Lower leg skin (tissue), 4 donors: Measurements from ENCODE around the gene TRMT112. TPM values are rescaled to one million over a fixed set of nuclear protein-coding genes. Genes with fewer than 3 reads are reported as not detected.
A peak's percentile ranks its signal among the peaks of the same experiment; 100 is the strongest.

ENCODE experiments used
- DNase-seq, 2 donors: peaks; one replicate each; pipeline ENCODE4 v3.0.0-alpha.2; 2019; ENCODE audit warnings: low spot score in 2 of 2
- H3K4me3 ChIP-seq: fragments of 200-600 bp; sonication (generic); 2 replicates; pipeline ENCODE4 v1.5.1; 2017; ENCODE audit warnings: mild to moderate bottlenecking, low read depth; ENCODE audit not compliant: poor library complexity, severe bottlenecking
- POLR2A ChIP-seq, 2 donors: fragments of 450-650 bp; IDR thresholded peaks; one replicate each; pipeline ENCODE4 v1.6.1; 2016 to 2017; ENCODE audit warnings: antibody characterized with exemption in 2 of 2, mild to moderate bottlenecking in 1 of 2, moderate library complexity in 1 of 2
- whole genome bisulfite sequencing, 2 donors: methylation state at CpG; one replicate each; pipeline ENCODE4 v1.1.5; 2018; 5-methylcytosine and 5-hydroxymethylcytosine counted together
- intact Hi-C: fragments of 100-400 bp; cut with DNase I; formaldehyde crosslinking; loops from one replicate; pipeline ENCODE4 v1.15.0; 2023; ENCODE audit warnings: low total_unique reads
- total RNA-seq, 4 donors: library from RNA; depleted of rRNA; stranded (reverse); fragments of >200 nt; gene quantifications; one replicate each; pipeline ENCODE4 v1.1.0, GENCODE V29; 2016
- TF ChIP-seq, protein P1 (sequence below), 3 donors: fragments of 450-650 bp; IDR thresholded peaks; one replicate each; pipeline ENCODE4 v1.5.1; 2016; ENCODE audit warnings: antibody characterized with exemption in 3 of 3, mild to moderate bottlenecking in 3 of 3, moderate library complexity in 2 of 3

TRMT112 gene
- total RNA-seq, 4 donors from 2014 or later = 199 to 356 (median 255) TPM

DNA sequence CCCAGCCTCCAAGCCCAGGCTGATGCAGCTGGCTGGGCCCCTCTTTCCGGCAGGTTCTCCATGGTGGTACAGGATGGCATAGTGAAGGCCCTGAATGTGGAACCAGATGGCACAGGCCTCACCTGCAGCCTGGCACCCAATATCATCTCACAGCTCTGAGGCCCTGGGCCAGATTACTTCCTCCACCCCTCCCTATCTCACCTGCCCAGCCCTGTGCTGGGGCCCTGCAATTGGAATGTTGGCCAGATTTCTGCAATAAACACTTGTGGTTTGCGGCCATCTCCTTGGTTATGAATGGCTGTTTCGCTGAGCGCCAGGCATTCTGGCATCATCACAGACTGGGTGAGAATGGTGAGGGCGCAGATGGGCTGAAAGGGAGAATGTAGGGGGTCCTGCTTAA, 4.2 kb upstream of the TRMT112 start:
- DNase-seq = no peak
- TF ChIP-seq, protein P1, sequence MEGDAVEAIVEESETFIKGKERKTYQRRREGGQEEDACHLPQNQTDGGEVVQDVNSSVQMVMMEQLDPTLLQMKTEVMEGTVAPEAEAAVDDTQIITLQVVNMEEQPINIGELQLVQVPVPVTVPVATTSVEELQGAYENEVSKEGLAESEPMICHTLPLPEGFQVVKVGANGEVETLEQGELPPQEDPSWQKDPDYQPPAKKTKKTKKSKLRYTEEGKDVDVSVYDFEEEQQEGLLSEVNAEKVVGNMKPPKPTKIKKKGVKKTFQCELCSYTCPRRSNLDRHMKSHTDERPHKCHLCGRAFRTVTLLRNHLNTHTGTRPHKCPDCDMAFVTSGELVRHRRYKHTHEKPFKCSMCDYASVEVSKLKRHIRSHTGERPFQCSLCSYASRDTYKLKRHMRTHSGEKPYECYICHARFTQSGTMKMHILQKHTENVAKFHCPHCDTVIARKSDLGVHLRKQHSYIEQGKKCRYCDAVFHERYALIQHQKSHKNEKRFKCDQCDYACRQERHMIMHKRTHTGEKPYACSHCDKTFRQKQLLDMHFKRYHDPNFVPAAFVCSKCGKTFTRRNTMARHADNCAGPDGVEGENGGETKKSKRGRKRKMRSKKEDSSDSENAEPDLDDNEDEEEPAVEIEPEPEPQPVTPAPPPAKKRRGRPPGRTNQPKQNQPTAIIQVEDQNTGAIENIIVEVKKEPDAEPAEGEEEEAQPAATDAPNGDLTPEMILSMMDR (IDR thresholded peaks at IDR 0.05) = no peak
- 50 to 54% methylated on average over 4 to 5 of the region's 5 CpGs for WGBS, 2 donors
- intact Hi-C loops = no loop called here
- no peak overlapping the region for H3K4me3 ChIP-seq

DNA sequence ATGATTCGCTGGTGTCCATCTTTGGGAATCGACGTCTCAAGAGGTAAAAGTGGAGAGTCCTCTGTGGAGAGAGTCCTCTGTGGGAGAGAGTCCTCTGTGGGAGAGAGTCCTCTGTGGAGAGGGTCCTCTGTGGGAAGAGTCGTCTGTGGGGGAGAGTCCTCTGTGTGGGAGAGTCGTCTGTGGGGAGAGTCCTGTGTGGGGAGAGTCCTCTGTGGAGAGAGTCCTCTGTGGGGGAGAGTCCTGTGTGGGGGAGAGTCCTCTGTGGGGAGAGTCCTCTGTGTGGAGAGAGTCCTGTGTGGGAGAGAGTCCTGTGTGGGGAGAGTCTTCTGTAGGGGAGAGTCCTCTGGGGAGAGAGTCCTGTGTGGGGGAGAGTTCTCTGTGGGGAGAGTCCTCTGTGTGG, 3.7 kb upstream of the TRMT112 start:
- 68 to 71% methylated on average over 5 of the region's 5 CpGs for WGBS, 2 donors
- intact Hi-C loops = no loop called here
- DNase-seq = no peak
- no peak overlapping the region for H3K4me3 ChIP-seq
- TF ChIP-seq POLR2A (IDR thresholded peaks at IDR 0.05) = no peak
- TF ChIP-seq, protein P1 (IDR thresholded peaks at IDR 0.05) = no peak

DNA sequence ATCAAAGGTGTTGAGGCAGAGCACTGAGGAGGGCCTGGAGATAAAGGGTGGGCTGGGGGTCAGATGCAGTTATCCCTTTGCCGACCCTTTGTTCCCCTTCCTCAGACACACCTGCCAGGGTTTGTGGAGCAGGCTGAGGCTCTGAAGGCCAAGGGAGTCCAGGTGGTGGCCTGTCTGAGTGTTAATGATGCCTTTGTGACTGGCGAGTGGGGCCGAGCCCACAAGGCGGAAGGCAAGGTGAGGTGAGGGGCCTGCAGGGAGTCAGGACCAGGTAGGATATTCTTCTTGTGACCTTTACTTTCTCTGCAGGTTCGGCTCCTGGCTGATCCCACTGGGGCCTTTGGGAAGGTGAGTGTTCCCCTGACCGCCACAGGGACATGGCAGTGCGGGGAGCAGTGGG, 3.2 kb upstream of the TRMT112 start:
- intact Hi-C loops = no loop called here
- DNase-seq = no peak
- H3K4me3 ChIP-seq = no peak overlapping the region
- TF ChIP-seq, protein P1 (IDR thresholded peaks at IDR 0.05) = no peak
- TF ChIP-seq POLR2A (IDR thresholded peaks at IDR 0.05) = no peak
- 93 to 94% methylated on average over 7 of the region's 7 CpGs for WGBS, 2 donors

DNA sequence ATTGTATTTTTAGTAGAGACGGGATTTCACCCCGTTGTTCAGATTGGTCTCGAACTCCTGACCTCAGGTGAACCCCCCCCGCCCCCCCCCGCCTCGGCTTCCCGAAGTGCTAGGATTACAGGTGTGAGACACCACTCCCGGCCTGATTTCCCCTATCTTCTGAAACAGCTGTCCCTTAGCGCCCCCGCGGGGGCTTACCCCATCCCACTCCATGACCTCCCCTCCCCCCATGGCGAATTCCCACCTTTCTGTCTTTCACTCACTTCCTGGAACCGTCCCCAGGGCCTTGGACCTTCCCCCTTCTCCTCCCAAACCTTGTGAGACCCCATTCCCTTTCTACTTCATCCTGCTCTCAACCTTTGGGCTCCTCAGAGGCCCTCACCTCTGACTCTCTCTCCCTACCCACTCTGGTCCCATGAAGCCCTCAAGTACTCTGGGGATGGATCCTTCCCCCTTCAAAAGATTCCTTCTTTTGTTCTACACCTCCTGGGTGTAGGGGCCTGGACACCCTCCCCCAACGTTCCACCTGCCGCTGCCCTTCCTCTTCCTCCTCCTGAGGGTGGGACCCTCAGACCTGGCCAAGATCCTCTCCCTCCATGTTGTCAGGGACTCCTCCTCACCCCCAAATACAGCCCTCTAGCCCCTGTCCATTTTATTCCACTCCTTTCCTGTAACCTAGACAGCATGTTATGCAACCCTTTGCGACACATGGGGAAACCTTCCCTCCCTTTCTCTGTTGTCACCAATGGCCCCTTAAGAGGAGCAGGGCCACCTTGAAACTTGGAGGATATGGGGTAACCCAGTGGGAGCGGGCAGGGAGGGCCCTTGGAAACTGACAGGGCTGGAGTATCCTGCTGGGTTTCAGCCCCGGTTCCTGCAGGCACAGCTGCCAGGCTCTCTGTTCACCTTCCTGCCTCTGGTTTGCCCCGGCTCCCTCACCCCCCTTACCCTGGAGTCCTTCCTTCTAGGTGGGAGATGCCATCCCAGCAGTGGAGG, 1.7 kb upstream of the TRMT112 start:
- intact Hi-C loops = no loop called here
- TF ChIP-seq POLR2A (IDR thresholded peaks at IDR 0.05) = no peak
- TF ChIP-seq, protein P1 (IDR thresholded peaks at IDR 0.05) = no peak
- no peak for DNase-seq
- WGBS, 2 donors = 19 to 22% methylated on average over 14 to 19 of the region's 19 CpGs
- peak overlapping the region; percentile 72 for H3K4me3 ChIP-seq

DNA sequence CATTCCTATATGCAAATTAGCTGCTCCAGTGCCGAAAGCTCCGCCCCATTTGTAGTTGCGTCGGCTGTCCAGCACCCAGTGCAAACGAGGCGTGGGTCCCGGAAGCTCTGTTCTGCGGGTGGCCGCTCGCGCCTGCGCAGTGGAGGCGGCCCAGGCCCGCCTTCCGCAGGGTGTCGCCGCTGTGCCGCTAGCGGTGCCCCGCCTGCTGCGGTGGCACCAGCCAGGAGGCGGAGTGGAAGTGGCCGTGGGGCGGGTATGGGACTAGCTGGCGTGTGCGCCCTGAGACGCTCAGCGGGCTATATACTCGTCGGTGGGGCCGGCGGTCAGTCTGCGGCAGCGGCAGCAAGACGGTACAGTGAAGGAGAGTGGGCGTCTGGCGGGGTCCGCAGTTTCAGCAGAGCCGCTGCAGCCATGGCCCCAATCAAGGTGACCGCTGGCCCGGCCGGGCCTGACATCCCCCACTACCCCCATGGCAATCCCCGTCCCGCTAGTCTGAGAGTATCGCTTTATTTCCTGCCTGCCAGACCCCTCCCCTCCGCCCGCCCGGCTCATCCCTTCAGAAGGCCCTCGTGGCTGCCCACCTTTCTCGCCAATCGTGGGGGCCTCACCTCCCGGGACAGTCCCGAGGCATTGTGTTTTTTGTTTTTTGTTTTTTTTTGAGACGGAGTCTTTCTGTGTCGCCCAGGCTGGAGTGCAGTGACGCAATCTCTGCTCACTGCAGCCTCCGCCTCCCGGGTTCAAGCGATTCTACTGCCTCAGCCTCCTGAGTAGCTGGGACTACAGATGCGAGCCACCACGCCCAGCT, 804 bp upstream of the TRMT112 start, which contains the start of gene PRDX5:
TSS of gene PRDX5 (plus strand) at position 161 of the 805 bp plus-strand sequence. CDS start at position 256, 95 bp downstream.
- peak; percentile 96 to 99 for DNase-seq
- TF ChIP-seq POLR2A (IDR thresholded peaks at IDR 0.05) = peak in 1 of 2 donors; percentile 48
- TF ChIP-seq, protein P1 (IDR thresholded peaks at IDR 0.05) = no peak
- peak within 1 kb of the TSS; percentile 72 for H3K4me3 ChIP-seq
- intact Hi-C loops = no loop called here
- 0 to 1% methylated on average over 26 to 61 of the region's 61 CpGs for WGBS, 2 donors
